Cardiac muscle cell (in vitro differentiated cells and primary cell): ENCODE measurements around the gene HSFX3. TPM values are rescaled to one million over a fixed set of nuclear protein-coding genes. Genes with fewer than 3 reads are reported as not detected.
"Not testable (repeated sequence)": the region's sequence is repeated elsewhere in the genome, so short reads cannot be mapped to it uniquely, and the experiment has no call there.

Source experiments
- DNase-seq, 2 donors: peaks; one replicate each; pipeline versions ENCODE4 v3.0.0 to v3.0.0-alpha.2; 2010 to 2017; ENCODE audit warnings: low read depth in 1 of 2, low spot score in 1 of 2
- H3K27ac ChIP-seq: fragments of 200-600 bp; sonication (generic); 2 replicates; pipeline ENCODE4 v1.5.1; 2016
- H3K27me3 ChIP-seq: fragments of 200-600 bp; sonication (generic); 2 replicates; pipeline ENCODE4 v1.6.0; 2016; ENCODE audit warnings: control low read depth
- H3K36me3 ChIP-seq: fragments of 200-600 bp; sonication (generic); 2 replicates; pipeline ENCODE4 v1.5.1; 2016; ENCODE audit warnings: control low read depth
- H3K4me1 ChIP-seq: fragments of 200-600 bp; sonication (generic); 2 replicates; pipeline ENCODE4 v1.8.1; 2017; ENCODE audit warnings: low read depth, mild to moderate bottlenecking, mixed run types
- H3K4me3 ChIP-seq: fragments of 200-600 bp; sonication (generic); 2 replicates; pipeline ENCODE4 v1.5.1; 2016; ENCODE audit warnings: mild to moderate bottlenecking
- H3K9me3 ChIP-seq: fragments of 200-600 bp; sonication (generic); 2 replicates; pipeline ENCODE4 v1.5.1; 2017; ENCODE audit warnings: low read depth, mild to moderate bottlenecking, control low read depth
- polyA plus RNA-seq: library from polyadenylated mRNA; unstranded; fragments of >200 nt; fragmentation: Nextera tagmentation; extraction: Ambion mirVana; gene quantifications from 2 replicates; pipeline ENCODE4 v1.2.1, GENCODE V29; 2016
- total RNA-seq: library from RNA; depleted of rRNA; stranded (reverse); fragments of >200 nt; gene quantifications from 2 replicates; pipeline ENCODE4 v1.2.3, GENCODE V29; 2016
- TF ChIP-seq, protein P1 (sequence below): IDR thresholded peaks from 2 replicates; pipeline ENCODE4 v1.5.1; 2012; ENCODE audit warnings: low read depth, mild to moderate bottlenecking, low read length

HSFX3 gene
- total and polyA plus RNA-seq, 2 experiments from 2014 or later: not detected

DNA sequence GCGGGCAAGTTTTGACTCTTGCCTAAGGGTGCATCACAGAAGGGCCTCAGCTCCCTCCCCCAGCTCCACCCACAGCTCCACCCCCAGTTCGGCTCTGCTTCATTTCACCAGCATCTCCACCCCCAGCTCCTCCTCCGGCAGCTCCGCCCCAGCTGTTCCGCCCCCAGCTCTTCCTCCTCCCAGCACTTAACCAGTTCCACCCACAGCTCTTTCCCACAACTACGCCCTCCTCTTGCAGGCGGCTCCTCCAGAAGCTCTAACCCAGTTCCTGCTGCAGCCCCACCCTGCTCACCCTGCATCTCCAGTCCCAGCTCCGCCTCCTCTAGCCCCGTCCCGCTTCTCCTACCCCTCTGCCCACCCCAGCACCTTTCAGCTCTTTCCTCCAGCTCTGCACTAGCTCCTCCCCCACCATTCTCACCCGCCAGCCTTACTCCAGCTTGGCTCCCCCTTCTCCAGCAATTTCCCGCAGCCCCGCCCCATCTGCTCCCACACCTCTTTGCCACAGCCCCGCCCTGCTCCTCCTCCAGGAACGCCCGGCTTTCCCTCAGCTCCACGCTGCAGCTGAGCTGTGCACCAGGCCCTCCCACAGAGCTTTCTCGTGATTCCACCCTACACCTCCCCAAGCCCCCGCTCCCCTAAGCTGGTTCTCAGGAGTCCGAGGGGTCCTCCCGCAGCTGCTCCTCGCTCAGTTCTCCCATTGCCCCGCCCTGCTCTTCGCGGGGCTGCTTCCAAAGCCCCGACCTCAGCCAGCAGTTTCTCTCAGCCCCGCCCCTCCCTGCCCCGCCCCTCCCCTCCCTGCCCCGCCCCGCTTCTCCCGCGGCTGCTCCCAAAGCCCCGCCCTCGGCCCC, 10.2 kb downstream of the HSFX3 start:
- peak; percentile 86 to 96 for DNase-seq
- H3K4me1 ChIP-seq: no peaks in the 10 kb centered on the region
- TF ChIP-seq, protein P1, sequence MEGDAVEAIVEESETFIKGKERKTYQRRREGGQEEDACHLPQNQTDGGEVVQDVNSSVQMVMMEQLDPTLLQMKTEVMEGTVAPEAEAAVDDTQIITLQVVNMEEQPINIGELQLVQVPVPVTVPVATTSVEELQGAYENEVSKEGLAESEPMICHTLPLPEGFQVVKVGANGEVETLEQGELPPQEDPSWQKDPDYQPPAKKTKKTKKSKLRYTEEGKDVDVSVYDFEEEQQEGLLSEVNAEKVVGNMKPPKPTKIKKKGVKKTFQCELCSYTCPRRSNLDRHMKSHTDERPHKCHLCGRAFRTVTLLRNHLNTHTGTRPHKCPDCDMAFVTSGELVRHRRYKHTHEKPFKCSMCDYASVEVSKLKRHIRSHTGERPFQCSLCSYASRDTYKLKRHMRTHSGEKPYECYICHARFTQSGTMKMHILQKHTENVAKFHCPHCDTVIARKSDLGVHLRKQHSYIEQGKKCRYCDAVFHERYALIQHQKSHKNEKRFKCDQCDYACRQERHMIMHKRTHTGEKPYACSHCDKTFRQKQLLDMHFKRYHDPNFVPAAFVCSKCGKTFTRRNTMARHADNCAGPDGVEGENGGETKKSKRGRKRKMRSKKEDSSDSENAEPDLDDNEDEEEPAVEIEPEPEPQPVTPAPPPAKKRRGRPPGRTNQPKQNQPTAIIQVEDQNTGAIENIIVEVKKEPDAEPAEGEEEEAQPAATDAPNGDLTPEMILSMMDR: no peak
- peak overlapping the region; percentile 41 for H3K4me3 ChIP-seq
- H3K27ac ChIP-seq: peak overlapping the region; percentile 78
- H3K36me3 ChIP-seq: no peaks in the 10 kb centered on the region
- H3K27me3 ChIP-seq: no peaks in the 10 kb centered on the region
- H3K9me3 ChIP-seq: no peaks in the 10 kb centered on the region

DNA sequence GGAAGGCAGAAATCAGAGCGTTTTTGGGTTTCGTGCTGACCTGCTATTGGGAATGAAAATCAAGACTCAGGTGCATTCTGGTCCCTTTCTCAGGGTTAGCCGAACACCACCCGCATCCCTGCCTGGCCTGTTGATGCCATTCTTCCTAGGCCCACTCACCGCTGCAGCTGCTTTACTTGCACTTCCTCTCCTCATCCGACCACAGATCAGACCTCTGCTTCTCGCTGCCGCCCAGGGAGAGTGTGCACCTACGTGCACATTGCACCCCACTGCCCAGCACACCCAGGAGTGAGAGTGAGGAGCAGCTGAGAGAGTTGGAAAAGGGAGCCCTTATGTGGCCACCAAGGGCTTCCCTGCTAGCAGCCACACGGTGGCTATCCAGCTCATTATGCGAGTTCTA, 12.2 kb downstream of the HSFX3 start:
- H3K4me3 ChIP-seq, DNase-seq, H3K27ac ChIP-seq, H3K4me1 ChIP-seq, H3K36me3 ChIP-seq, H3K27me3 ChIP-seq, H3K9me3 ChIP-seq: not testable (repeated sequence)

DNA sequence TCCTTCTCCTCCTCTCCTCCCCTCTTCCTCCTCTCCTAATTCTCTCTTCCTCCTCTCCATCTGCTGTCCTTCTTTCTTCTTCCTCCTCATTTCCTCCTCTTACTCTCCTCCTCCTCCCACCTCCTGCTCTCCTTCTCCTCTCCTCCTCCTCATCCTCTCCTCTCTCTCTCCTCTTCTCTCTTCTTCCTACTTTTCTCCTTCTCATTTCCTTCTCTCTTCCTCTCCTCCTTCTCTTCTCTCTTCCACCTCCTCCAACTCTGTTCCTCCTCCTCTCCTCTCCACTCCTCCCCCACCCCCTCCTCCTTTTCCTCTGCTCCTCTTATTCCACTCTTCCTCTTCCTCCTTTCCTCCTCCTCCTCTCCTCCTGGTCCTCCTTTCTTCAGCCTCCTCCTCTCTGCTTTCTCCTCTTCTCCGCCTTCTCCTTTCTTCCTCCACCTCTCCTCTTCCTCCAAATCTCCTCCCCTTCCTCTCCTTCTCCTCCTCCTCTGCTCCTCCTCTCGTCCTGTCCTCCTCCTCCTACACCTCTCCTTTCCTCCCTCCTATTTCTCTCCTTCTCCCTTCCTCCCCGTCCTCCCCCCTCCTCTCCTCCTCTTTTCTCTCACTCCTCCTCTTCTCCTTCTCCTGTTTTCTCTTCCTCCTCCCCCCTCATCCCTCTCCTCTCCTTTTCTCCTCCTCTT, 14.7 kb downstream of the HSFX3 start:
- H3K36me3 ChIP-seq, H3K4me1 ChIP-seq, DNase-seq, H3K27ac ChIP-seq, H3K9me3 ChIP-seq, H3K4me3 ChIP-seq, H3K27me3 ChIP-seq: not testable (repeated sequence)

DNA sequence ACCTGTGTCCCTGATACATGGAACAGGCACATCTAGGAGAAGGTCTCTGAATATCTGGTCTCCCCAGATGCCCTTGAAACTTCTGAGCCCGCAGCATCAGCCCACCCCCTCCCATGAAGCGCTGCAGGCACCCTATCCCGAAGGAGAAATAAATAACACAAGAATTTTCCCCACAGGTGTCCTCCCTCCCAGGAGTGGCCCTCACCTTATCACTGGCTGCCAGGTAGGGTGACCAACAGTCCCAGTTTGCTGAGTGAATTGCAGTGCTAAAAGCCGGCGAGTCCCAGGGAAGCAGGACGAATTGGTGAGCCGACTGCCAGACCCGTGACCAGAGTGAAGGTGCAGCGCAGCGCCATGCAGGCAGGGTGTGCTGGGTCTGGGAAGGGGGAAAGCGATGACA, 15.7 kb downstream of the HSFX3 start:
- H3K27me3 ChIP-seq, H3K9me3 ChIP-seq, H3K36me3 ChIP-seq, H3K4me3 ChIP-seq, H3K4me1 ChIP-seq, H3K27ac ChIP-seq, DNase-seq: not testable (repeated sequence)

DNA sequence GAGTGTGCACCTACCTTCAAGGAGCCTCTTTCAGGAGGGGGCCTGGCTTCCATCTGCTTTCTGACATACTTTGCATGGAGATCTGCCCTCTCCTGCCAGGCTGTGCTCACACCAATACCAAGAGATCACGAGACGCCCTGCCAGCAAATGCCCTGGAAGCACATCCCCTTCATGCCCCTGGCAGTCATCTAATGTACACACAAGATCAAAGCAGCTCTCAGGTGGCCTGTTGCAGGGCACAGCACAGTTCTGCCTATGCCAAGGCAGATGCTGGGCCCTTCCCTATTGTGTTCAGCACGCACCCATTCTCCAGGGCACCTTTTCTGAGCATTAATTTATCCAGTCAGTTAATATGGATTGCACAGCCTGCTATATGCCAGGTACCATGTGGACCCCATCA, 16.9 kb downstream of the HSFX3 start:
- H3K27me3 ChIP-seq, H3K27ac ChIP-seq, H3K36me3 ChIP-seq, H3K4me3 ChIP-seq, H3K4me1 ChIP-seq, DNase-seq, H3K9me3 ChIP-seq: not testable (repeated sequence)

DNA sequence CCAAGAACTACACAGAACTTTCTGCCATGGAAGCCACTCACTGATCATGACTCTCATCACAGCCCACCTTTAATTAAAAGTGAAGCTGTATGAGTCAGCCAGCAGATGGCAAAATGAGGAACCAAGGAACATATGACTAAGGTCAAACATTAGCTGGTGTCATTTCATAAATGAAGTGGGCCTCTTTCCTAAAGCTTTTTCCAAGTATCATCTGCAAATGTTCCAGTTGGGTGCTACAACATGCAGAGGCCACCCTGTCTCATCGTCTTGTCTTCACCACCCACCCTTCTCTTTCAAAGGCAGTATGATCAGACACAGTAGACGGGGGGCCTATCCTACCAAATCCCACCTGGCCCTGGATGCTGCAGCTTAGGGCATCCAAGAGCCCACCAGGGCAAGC, 18.1 kb downstream of the HSFX3 start:
- Histone ChIP-seq H3K27me3 (no peaks in the 10 kb centered on the region), H3K36me3 (no peaks in the 10 kb centered on the region), H3K4me3 (no peak overlapping the region), H3K4me1 (no peaks in the 10 kb centered on the region), H3K27ac (no peak overlapping the region), H3K9me3 (no peaks in the 10 kb centered on the region)
- TF ChIP-seq, protein P1: no peak
- DNase-seq: no peak

DNA sequence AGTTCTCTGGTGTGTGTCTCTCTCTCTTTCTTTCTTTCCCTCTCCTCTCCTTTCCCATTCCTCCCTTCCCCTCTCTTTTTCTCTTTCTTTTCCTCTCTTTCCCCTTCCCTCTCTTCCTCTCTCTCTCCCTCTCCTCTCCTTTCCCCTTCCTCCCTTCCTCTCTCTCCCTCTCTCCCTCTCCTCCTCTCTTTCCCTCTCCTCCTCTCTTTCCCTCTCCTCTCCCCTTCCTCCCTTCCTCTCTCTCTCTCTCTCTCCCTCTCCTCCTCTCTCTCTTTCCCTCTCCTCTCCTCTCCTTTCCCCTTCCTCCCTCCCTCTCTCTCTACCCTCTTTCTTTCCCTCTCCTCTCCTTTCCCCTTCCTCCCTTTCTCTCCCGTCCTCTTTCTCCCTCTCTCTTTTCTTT, 21.3 kb downstream of the HSFX3 start:
- Histone ChIP-seq H3K27me3 (no peaks in the 10 kb centered on the region), H3K27ac (no peak overlapping the region), H3K9me3 (no peaks in the 10 kb centered on the region), H3K36me3 (no peaks in the 10 kb centered on the region), H3K4me3 (no peak overlapping the region), H3K4me1 (no peaks in the 10 kb centered on the region)
- no peak for DNase-seq
- TF ChIP-seq, protein P1: no peak
